Aorta (tissue), 4 donors: ENCODE measurements around the gene SLC5A5. TPM values are rescaled to one million over a fixed set of nuclear protein-coding genes. Genes with fewer than 3 reads are reported as not detected.

Experiments
- polyA plus RNA-seq, 2 donors: library from polyadenylated mRNA; stranded (reverse); fragments of 200-250 nt; gene quantifications; one replicate each; pipeline ENCODE4 v1.2.3, GENCODE V29; 2013
- total RNA-seq, 2 donors: library from RNA; stranded (reverse); fragmentation: NEBNext Ultra II Directional; extraction: Animal tissue kit (Norgen Biotek cat#: 25700); gene quantifications; one replicate each; pipeline ENCODE4 v1.2.1, GENCODE V29; 2021
- donor health status: healthy with polysubstance abuse.
- donor health status: Bipolar disorder and iron deficiency.
- donor health status: DM: no; HTN: no; CAD: no.
- donor health status: DM: yes; HTN: yes; CAD: no.

Gene SLC5A5
- total and polyA plus RNA-seq, 4 donors: 0.03 TPM; not detected in 3

Other genes with a start within 250 kb of the SLC5A5 start
- gene UNC13A, start 183.6 kb upstream of the SLC5A5 start, total RNA-seq: 1 to 10 TPM; 2.4 to 2.8 TPM
- 1 to 10 TPM in 1 of 2 donors, under 1 TPM in 1; 0.38 to 1.3 TPM for gene UNC13A, start 183.6 kb upstream of the SLC5A5 start, polyA plus RNA-seq
- 10 to 100 TPM; 53.6 to 60.1 TPM for gene MAP1S, start 152.5 kb upstream of the SLC5A5 start, total RNA-seq
- gene MAP1S, start 152.5 kb upstream of the SLC5A5 start, polyA plus RNA-seq: 10 to 100 TPM in 1 of 2 donors, 1 to 10 TPM in 1; 9.9 to 18.9 TPM
- 1 to 10 TPM; 2.9 to 6.9 TPM for gene FCHO1, start 120.5 kb upstream of the SLC5A5 start, total RNA-seq
- gene FCHO1, start 120.5 kb upstream of the SLC5A5 start, polyA plus RNA-seq: 1 to 10 TPM; 1.5 to 1.6 TPM
- 1 to 10 TPM in 1 of 2 donors, under 1 TPM in 1; 0.42 to 1.9 TPM for gene B3GNT3, start 76.8 kb upstream of the SLC5A5 start, total RNA-seq
- gene B3GNT3, start 76.8 kb upstream of the SLC5A5 start, polyA plus RNA-seq: 1 to 10 TPM in 1 of 2 donors, not detected in 1; 4.5 TPM
- gene INSL3, start 50.4 kb upstream of the SLC5A5 start, total RNA-seq: not detected
- gene INSL3, start 50.4 kb upstream of the SLC5A5 start, polyA plus RNA-seq: not detected
- 10 to 100 TPM; 15.4 to 33.3 TPM for gene JAK3, start 24.0 kb upstream of the SLC5A5 start, total RNA-seq
- 1 to 10 TPM; 2.3 to 2.6 TPM for gene JAK3, start 24.0 kb upstream of the SLC5A5 start, polyA plus RNA-seq
- 1,000 to 10,000 TPM; 1,221 to 1,276 TPM for gene RPL18A, start 12.0 kb upstream of the SLC5A5 start, total RNA-seq
- gene RPL18A, start 12.0 kb upstream of the SLC5A5 start, polyA plus RNA-seq: 1,000 to 10,000 TPM; 2,303 to 3,237 TPM
- 10 to 100 TPM; 48.9 to 58.7 TPM for gene CCDC124, start 61.1 kb downstream of the SLC5A5 start, total RNA-seq
- 100 to 1,000 TPM; 123 to 162 TPM for gene CCDC124, start 61.1 kb downstream of the SLC5A5 start, polyA plus RNA-seq
- gene KCNN1, start 95.2 kb downstream of the SLC5A5 start, total RNA-seq: under 1 TPM in 1 of 2 donors, not detected in 1; 0.13 TPM
- under 1 TPM in 1 of 2 donors, not detected in 1; 0.13 TPM for gene KCNN1, start 95.2 kb downstream of the SLC5A5 start, polyA plus RNA-seq
- gene ARRDC2, start 136.2 kb downstream of the SLC5A5 start, total RNA-seq: 10 to 100 TPM; 40.6 to 60.5 TPM
- gene ARRDC2, start 136.2 kb downstream of the SLC5A5 start, polyA plus RNA-seq: 100 to 1,000 TPM in 1 of 2 donors, 10 to 100 TPM in 1; 82.5 to 104 TPM
- gene IL12RB1, start 215.0 kb downstream of the SLC5A5 start, total RNA-seq: 1 to 10 TPM; 1.7 to 2.6 TPM
- gene IL12RB1, start 215.0 kb downstream of the SLC5A5 start, polyA plus RNA-seq: under 1 TPM; 0.69 to 0.75 TPM
- 10 to 100 TPM; 21.5 to 25.2 TPM for gene MAST3, start 225.8 kb downstream of the SLC5A5 start, total RNA-seq
- 10 to 100 TPM in 1 of 2 donors, 1 to 10 TPM in 1; 4.4 to 32.7 TPM for gene MAST3, start 225.8 kb downstream of the SLC5A5 start, polyA plus RNA-seq